Endothelial cell of umbilical vein (primary cell): ENCODE results near the gene SYT2. TPM values are rescaled to one million over a fixed set of nuclear protein-coding genes. Genes with fewer than 3 reads are reported as not detected.

Experiments used
- BruUV-seq: library from RNA; stranded (reverse); fragments of 400-500 nt; replicated peaks from 2 replicates; lab custom pipeline; 2021; lab: Mats Ljungman, UMichigan
- CTCF ChIA-PET: fragments of 300-600, 350-600 bp; sonication (Branson Sonifier 250); formaldehyde crosslinking; loops from one replicate; lab custom pipeline; 2021; ENCODE audit warnings: antibody characterized with exemption, inconsistent platforms; lab: Charles Lee
- POLR2A ChIA-PET: fragments of 300-600, 350-600 bp; sonication (Branson Sonifier 250); formaldehyde crosslinking; loops from one replicate; lab custom pipeline; 2021; ENCODE audit warnings: antibody characterized with exemption, inconsistent platforms; lab: Charles Lee
- DNase-seq: peaks from one replicate; pipeline ENCODE4 v3.0.0-alpha.2; 2011; ENCODE audit warnings: low read depth, low spot score
- FAIRE-seq: peaks from 2 replicates; lab custom pipeline; 2011; peaks lifted over from hg19 to GRCh38; lab: Jason Lieb, UNC
- H2AFZ ChIP-seq: 2 replicates; pipeline ENCODE4 v1.6.0; 2012; ENCODE audit warnings: low read depth, low read length, control low read depth, inconsistent platforms
- H3K27ac ChIP-seq: 2 replicates; pipeline ENCODE4 v1.5.1; 2011; ENCODE audit warnings: low read depth, mild to moderate bottlenecking, control low read depth, low read length, moderate library complexity; ENCODE audit not compliant: insufficient read depth
- H3K27me3 ChIP-seq, 2 experiments: 2 replicates each; pipeline versions ENCODE4 v1.6.0 to v1.6.1; 2011; ENCODE audit warnings: low read length in 2 of 2, mixed read lengths in 1 of 2; ENCODE audit not compliant: control insufficient read depth in 2 of 2, insufficient read depth in 2 of 2
- H3K36me3 ChIP-seq, 2 experiments: 2 replicates in 1 of 2; 3 replicates in 1 of 2; pipeline ENCODE4 v1.5.1; 2011; ENCODE audit warnings: low read length in 2 of 2, mild to moderate bottlenecking in 1 of 2, moderate library complexity in 1 of 2; ENCODE audit not compliant: control insufficient read depth in 2 of 2, insufficient read depth in 2 of 2; ENCODE audit errors: extremely low read depth in 1 of 2
- H3K4me1 ChIP-seq: 3 replicates; pipeline ENCODE4 v1.5.1; 2011; ENCODE audit warnings: mild to moderate bottlenecking, low read length; ENCODE audit not compliant: control insufficient read depth, insufficient read depth; ENCODE audit errors: extremely low read depth
- H3K4me2 ChIP-seq: 2 replicates; pipeline ENCODE4 v1.6.1; 2011; ENCODE audit warnings: low read length, control low read depth, mixed read lengths; ENCODE audit not compliant: insufficient read depth
- H3K4me3 ChIP-seq, 3 experiments: fragments of 200-600 bp in 1 of 3; sonication (generic), shearing (Covaris generic) in 1 of 3; replicated peaks in 1 of 3; 2 replicates each; pipeline ENCODE4 v1.5.1; 2011 to 2016; ENCODE audit warnings: control low read depth in 3 of 3, low read length in 3 of 3, mild to moderate bottlenecking in 2 of 3, inconsistent platforms in 1 of 3, low read depth in 1 of 3, moderate library complexity in 1 of 3; ENCODE audit not compliant: insufficient read depth in 1 of 3
- H3K79me2 ChIP-seq: 2 replicates; pipeline ENCODE4 v1.6.0; 2012; ENCODE audit warnings: low read length, inconsistent platforms; ENCODE audit not compliant: control insufficient read depth, insufficient read depth
- H3K9ac ChIP-seq: replicated peaks from 2 replicates; pipeline ENCODE3; 2011; ENCODE audit warnings: low read length, control low read depth; ENCODE audit not compliant: insufficient read depth; ENCODE audit errors: extremely low read depth
- H3K9me1 ChIP-seq: replicated peaks from 3 replicates; pipeline ENCODE4 v1.6.0; 2011; ENCODE audit warnings: mild to moderate bottlenecking, low read length; ENCODE audit not compliant: control insufficient read depth, insufficient read depth; ENCODE audit errors: extremely low read depth
- H3K9me3 ChIP-seq: replicated peaks from 2 replicates; pipeline ENCODE4 v1.5.1; 2012; ENCODE audit warnings: low read length, inconsistent platforms; ENCODE audit not compliant: control insufficient read depth, insufficient read depth
- H4K20me1 ChIP-seq: replicated peaks from 2 replicates; pipeline ENCODE3; 2011; ENCODE audit warnings: mild to moderate bottlenecking, low read length; ENCODE audit not compliant: control insufficient read depth, insufficient read depth; ENCODE audit errors: extremely low read depth
- CTCF ChIP-seq, 2 donors: IDR thresholded peaks; 1 replicate in 1 of 2; 2 replicates in 1 of 2; pipeline ENCODE4 v1.5.1; 2011; ENCODE audit warnings: low read length in 2 of 2, mild to moderate bottlenecking in 2 of 2, moderate library complexity in 2 of 2, control low read depth in 1 of 2, inconsistent platforms in 1 of 2, low read depth in 1 of 2; ENCODE audit not compliant: insufficient read depth in 1 of 2; ENCODE audit errors: extremely low read depth in 1 of 2
- EZH2 ChIP-seq: IDR thresholded peaks from 2 replicates; pipeline ENCODE4 v1.6.1; 2012; ENCODE audit warnings: borderline replicate concordance, low read depth, mild to moderate bottlenecking, moderate library complexity, low read length, inconsistent platforms; ENCODE audit not compliant: severe bottlenecking
- FOS ChIP-seq: IDR thresholded peaks from 2 replicates; pipeline ENCODE4 v1.6.1; 2011; ENCODE audit warnings: mild to moderate bottlenecking, low read length, moderate library complexity, borderline replicate concordance; ENCODE audit not compliant: insufficient read depth
- GATA2 ChIP-seq: IDR thresholded peaks from 2 replicates; pipeline ENCODE4 v1.7.0; 2011; ENCODE audit warnings: low read depth, mild to moderate bottlenecking, moderate library complexity, mixed read lengths, low read length; ENCODE audit not compliant: insufficient read length, insufficient read depth
- JUN ChIP-seq: IDR thresholded peaks from 2 replicates; pipeline ENCODE4 v1.6.1; 2011; ENCODE audit warnings: borderline replicate concordance, low read depth; ENCODE audit not compliant: insufficient read length, insufficient read depth
- MAX ChIP-seq: IDR thresholded peaks from 2 replicates; pipeline ENCODE4 v1.6.1; 2011; ENCODE audit not compliant: insufficient read depth, insufficient read length
- MYC ChIP-seq: IDR thresholded peaks from one replicate; pipeline ENCODE4 v1.6.1; 2011; ENCODE audit warnings: mild to moderate bottlenecking, low read depth, low read length
- POLR2A ChIP-seq: IDR thresholded peaks from 2 replicates; pipeline ENCODE4 v1.6.1; 2012; ENCODE audit warnings: low read depth, mild to moderate bottlenecking, control low read depth, low read length
- POLR2AphosphoS5 ChIP-seq: IDR thresholded peaks from 2 replicates; pipeline ENCODE4 v1.6.1; 2012; ENCODE audit warnings: low read depth, mild to moderate bottlenecking, control low read depth, low read length, moderate library complexity; ENCODE audit not compliant: insufficient read depth
- dilution Hi-C: fragments of 300-500 bp; cut with MboI; formaldehyde crosslinking; loops from one replicate; pipeline ENCODE4 v1.15.0; 2019; ENCODE audit warnings: low sequenced_read_pairs; ENCODE audit not compliant: extremely low pct_ligation_motif_present
- intact Hi-C: fragments of 100-400 bp; cut with micrococcal nuclease; formaldehyde crosslinking; loops from one replicate; pipeline ENCODE4 v1.10.0; 2022
- polyA plus RNA-seq, 4 experiments: library from polyadenylated mRNA; depleted of rRNA in 3 of 4; stranded (reverse) in 3 of 4; unstranded in 1 of 4; fragments of >200 nt; gene quantifications; 2 replicates each; pipeline versions ENCODE4 v1.2.1 to v1.2.3, GENCODE V29; 2011 to 2012; ENCODE audit warnings: missing spikeins in 1 of 4
- total RNA-seq: library from RNA; stranded (reverse); gene quantifications from 2 replicates; pipeline ENCODE4 v1.2.3, GENCODE V29; 2021

SYT2 gene
- total and polyA plus RNA-seq, 2 donors (not counting 3 experiments of a cell fraction or from before 2014, with no cell fraction given), result not detected

- no peaks in the 10 kb centered on the region for H3K79me2 ChIP-seq
- no peak overlapping the region for H2AFZ ChIP-seq
- DNase-seq, result no peak
- no peaks in the 10 kb centered on the region for H3K9me3 ChIP-seq
- H3K27ac ChIP-seq, result no peak overlapping the region
- H3K36me3 ChIP-seq, result no peaks in the 10 kb centered on the region
- POLR2A ChIA-PET, result no interaction called here
- CTCF ChIA-PET, result interaction anchor here (1.4 to 1.8 kb wide), 2 partner anchors 13 to 20 kb away, joined by 5 read pairs; no protein-coding TSS in a partner anchor
- no peaks in the 10 kb centered on the region for H4K20me1 ChIP-seq
- H3K9me1 ChIP-seq, result no peaks in the 10 kb centered on the region
- no peak overlapping the region for H3K4me3 ChIP-seq
- dilution Hi-C loops, result no loop called here
- TF ChIP-seq EZH2 (no peak), POLR2AphosphoS5 (no peak), GATA2 (no peak), JUN (no peak), POLR2A (no peak), MYC (no peak), FOS (no peak), CTCF (IDR thresholded peaks at IDR 0.05; ENCODE audit: extremely low read depth in 1 of 2, insufficient read depth in 1 of 2, low read depth in 1 of 2, low read length in 2 of 2) (no peak), MAX (no peak)
- intact Hi-C loops, result no loop called here
- H3K9ac ChIP-seq, result no peak overlapping the region
- H3K4me1 ChIP-seq, result no peaks in the 10 kb centered on the region
- peaks cover 11 to 16% of the 10 kb centered on the region in 2 experiments for H3K27me3 ChIP-seq
- H3K4me2 ChIP-seq, result no peak overlapping the region
- FAIRE-seq, result no peak
- BruUV-seq, result no TSS peak
Measured at GRCh38 chr1:202700061-202700460, 10.2 kb downstream of the SYT2 start.
